ENCODE measurements around the gene DKC1. TPM values are rescaled to one million over a fixed set of nuclear protein-coding genes. Genes with fewer than 3 reads are reported as not detected.

The DKC1 gene
- total and polyA plus RNA-seq, 2 of the 4 experiments (the other 2 are of a cell fraction): 49.9 to 63.8 TPM

GRCh38 chrX:154819771-154820341 lies 57.2 kb downstream of the DKC1 start:
- ChIA-PET POLR2A (ENCODE audit: unreplicated experiment) (no interaction called here), CTCF (interaction anchor here (0.6 kb wide), 2 partner anchors 14 to 70 kb away, joined by 3 to 5 read pairs; no protein-coding TSS in a partner anchor)
- no peak overlapping the region for H4K91ac ChIP-seq (ENCODE audit: insufficient read depth, low read depth, low read length)
- no peak overlapping the region for H3K9ac ChIP-seq (ENCODE audit: low read depth, low read length)
- H3K9me3 ChIP-seq (ENCODE audit: control insufficient read depth, insufficient read depth, low read length): no peaks in the 10 kb centered on the region
- dilution Hi-C loops (cut with HindIII; ENCODE audit: low sequenced_read_pairs, unreplicated experiment) (no loop called here), intact Hi-C loops (cut with micrococcal nuclease) (no loop called here), in situ Hi-C loops (cut with MboI; ENCODE audit: low sequenced_read_pairs) (no loop called here)
- H3K4ac ChIP-seq (ENCODE audit: low read depth, low read length): no peak overlapping the region
- H3K23ac ChIP-seq (ENCODE audit: low read depth, low read length): no peak overlapping the region
- no peak overlapping the region for H2BK120ac ChIP-seq (ENCODE audit: low read depth, low read length)
- no peaks in the 10 kb centered on the region for H3K79me1 ChIP-seq (ENCODE audit: low read depth in 1 of 2, low read length in 2 of 2)
- no peak overlapping the region for H2AFZ ChIP-seq (replicated peaks; ENCODE audit: low read length, poor library complexity)
- H3K4me1 ChIP-seq (ENCODE audit: control insufficient read depth, insufficient read depth, low read length): peaks cover 1% of the 10 kb centered on the region; the same call in 1 of the 2 replicates
- no peak overlapping the region for H3K14ac ChIP-seq (replicated peaks; ENCODE audit: low read depth, low read length)
- H2BK15ac ChIP-seq (ENCODE audit: low read depth, low read length): no peak overlapping the region
- H3K4me2 ChIP-seq (ENCODE audit: low read depth, low read length): no peak overlapping the region
- BruUV-seq (replicated peaks): no TSS peak
- 0 out of 2 replicates have a peak, but pooled peaks cover 1% of the 10 kb centered on the region for H3K27me3 ChIP-seq (ENCODE audit: control insufficient read depth, insufficient read depth, low read length)
- H4K8ac ChIP-seq (ENCODE audit: low read depth in 2 of 2, low read length in 2 of 2): no peak overlapping the region
- WGBS, 2 experiments (ENCODE audit: extremely low coverage in 2 of 2, insufficient read length in 1 of 2): 78% methylated on average over 6 of the region's 7 CpGs; no CpG with 5 or more reads in 1 of the 2 experiments
- no peak overlapping the region for H2AK5ac ChIP-seq (ENCODE audit: low read depth, low read length)
- DNase-seq: no peak
- H2BK20ac ChIP-seq (ENCODE audit: low read depth, low read length): no peak overlapping the region
- H2BK5ac ChIP-seq (ENCODE audit: low read depth, low read length, poor library complexity, severe bottlenecking): no peak overlapping the region
- H3K27ac ChIP-seq (ENCODE audit: insufficient read depth, low read length): no peak overlapping the region
- ATAC-seq (ENCODE audit: low read depth): no peak
- H4K20me1 ChIP-seq (ENCODE audit: insufficient read depth, low read length): no peaks in the 10 kb centered on the region
- H3K36me3 ChIP-seq (ENCODE audit: control insufficient read depth, insufficient read depth, low read length): no peaks in the 10 kb centered on the region
- no peak overlapping the region for H4K5ac ChIP-seq (ENCODE audit: low read depth, low read length)
- no peaks in the 10 kb centered on the region for H3K9me1 ChIP-seq (ENCODE audit: insufficient read depth, low read length)
- no peak overlapping the region for H3K18ac ChIP-seq (ENCODE audit: low read depth, low read length)
- H3K4me3 ChIP-seq (ENCODE audit: insufficient read depth, low read depth, low read length): no peak overlapping the region
- no peak overlapping the region for H3K56ac ChIP-seq (ENCODE audit: extremely low read depth, insufficient read depth, low read length)
- no peak overlapping the region for H2AK9ac ChIP-seq (replicated peaks; ENCODE audit: low read depth, low read length, poor library complexity)
- TF ChIP-seq CTCF (conservative IDR thresholded peaks at IDR 0.05; ENCODE audit: low read depth, low read length) (no peak), RFX5 (IDR thresholded peaks at IDR 0.05; ENCODE audit: low read depth, low read length) (no peak), MAFK (IDR thresholded peaks at IDR 0.05; ENCODE audit: low read depth, low read length) (no peak), BHLHE40 (IDR thresholded peaks at IDR 0.05; ENCODE audit: low read depth, low read length) (no peak), CEBPB (IDR thresholded peaks at IDR 0.05; ENCODE audit: low read depth, low read length) (no peak), FOS (IDR thresholded peaks at IDR 0.05; ENCODE audit: low read depth, low read length) (no peak), NFE2L2 (IDR thresholded peaks at IDR 0.05; ENCODE audit: low read depth, low read length) (no peak), USF2 (IDR thresholded peaks at IDR 0.05; ENCODE audit: low read depth, low read length) (no peak), ELK1 (IDR thresholded peaks at IDR 0.05; ENCODE audit: borderline replicate concordance, low read depth, low read length) (no peak), RCOR1 (IDR thresholded peaks at IDR 0.05; ENCODE audit: insufficient replicate concordance, low read length) (no peak), SMC3 (IDR thresholded peaks at IDR 0.05; ENCODE audit: low read depth, low read length) (no peak), CHD1 (IDR thresholded peaks at IDR 0.05; ENCODE audit: low read depth, low read length) (no peak), POLR2A (IDR thresholded peaks at IDR 0.05; ENCODE audit: low read depth, low read length) (no peak), MAZ (IDR thresholded peaks at IDR 0.05; ENCODE audit: borderline replicate concordance, low read depth, low read length) (no peak), RAD21 (IDR thresholded peaks at IDR 0.05; ENCODE audit: low read length) (no peak), MXI1 (IDR thresholded peaks at IDR 0.05; ENCODE audit: borderline replicate concordance, low read depth, low read length) (no peak)
